Ovary (tissue), 3 donors: ENCODE results near the gene SLC47A2.

ENCODE experiments used
- CTCF ChIP-seq, 3 donors: fragments of 450-650 bp in 2 of 3; fragments of 200-600 bp in 1 of 3; IDR thresholded peaks; one replicate each; pipeline versions ENCODE4 v1.5.1 to v1.8.0; 2016 to 2022; ENCODE audit warnings: antibody characterized with exemption in 3 of 3, mild to moderate bottlenecking in 1 of 3
- EP300 ChIP-seq: sonication (generic); formaldehyde crosslinking; IDR thresholded peaks from one replicate; pipeline ENCODE4 v1.6.1; 2017; ENCODE audit warnings: antibody characterized with exemption
- POLR2A ChIP-seq: fragments of 450-650 bp; IDR thresholded peaks from one replicate; pipeline ENCODE4 v1.6.1; 2017; ENCODE audit warnings: antibody characterized with exemption, mild to moderate bottlenecking, moderate library complexity
- donor health status: DM: no; HTN: no; CAD: no.

- TF ChIP-seq CTCF (IDR thresholded peaks at IDR 0.05) (no peak), EP300 (no peak), POLR2A (no peak)
These were observed 7.6 kb upstream of the SLC47A2 start for GRCh38 chr17:19723964-19724363.
